Measurements from ENCODE around the gene GRK2.

The GRK2 gene

GRCh38 chr11:67267188-67268080 lies 1.2 kb downstream of the GRK2 start:
- no peak for DNase-seq (ENCODE audit: extremely low spot score)
- ChIA-PET POLR2A (interaction anchor here (0.6 to 1.3 kb wide), 8 partner anchors 13 to 184 kb away, joined by 3 to 9 read pairs (median 3); partner anchors contain the start of gene ANKRD13D), CTCF (interaction anchor here (0.7 to 0.9 kb wide), 3 partner anchors 35 to 86 kb away, joined by 3 read pairs; partner anchors contain the start of gene POLD4)
- TF ChIP-seq FOXA1 (IDR thresholded peaks at IDR 0.05): no peak
- no peak for TF ChIP-seq TARDBP (IDR thresholded peaks at IDR 0.05)
- TF ChIP-seq L3MBTL2 (conservative IDR thresholded peaks at IDR 0.05): no peak
- no peak for TF ChIP-seq CTBP1 (IDR thresholded peaks at IDR 0.05; ENCODE audit: borderline replicate concordance)

- DNase-seq (ENCODE audit: extremely low spot score): no peak
- POLR2A ChIA-PET: no interaction called here
These were observed 2.0 kb downstream of the GRK2 start for GRCh38 chr11:67268081-67268961.

GRCh38 chr11:67268962-67269268 lies 2.6 kb downstream of the GRK2 start:
- POLR2A ChIA-PET: interaction anchor here (0.8 kb wide), 1 partner anchor 14 kb away, joined by 5 read pairs; no protein-coding TSS in a partner anchor
- CTCF ChIA-PET: no interaction called here
- TF ChIP-seq TARDBP (IDR thresholded peaks at IDR 0.05) (no peak), BHLHE40 (IDR thresholded peaks at IDR 0.05; ENCODE audit: borderline replicate concordance) (no peak), HDGF (IDR thresholded peaks at IDR 0.05; ENCODE audit: borderline replicate concordance) (no peak), SUZ12 (IDR thresholded peaks at IDR 0.05) (no peak), FOXK2 (IDR thresholded peaks at IDR 0.05) (no peak), FOXM1 (IDR thresholded peaks at IDR 0.05; ENCODE audit: borderline replicate concordance) (no peak), LEF1 (IDR thresholded peaks at IDR 0.05; ENCODE audit: borderline replicate concordance) (no peak), ARNT (IDR thresholded peaks at IDR 0.05) (no peak), NFRKB (IDR thresholded peaks at IDR 0.05) (no peak), FOXA1 (IDR thresholded peaks at IDR 0.05) (no peak)
- DNase-seq (ENCODE audit: extremely low spot score): no peak

More at GRCh38 chr11:67268081-67268961, 2.0 kb downstream of the GRK2 start:
- CTCF ChIA-PET: no interaction called here
- TF ChIP-seq L3MBTL2 (conservative IDR thresholded peaks at IDR 0.05) (no peak), SUZ12 (IDR thresholded peaks at IDR 0.05) (no peak), CTBP1 (IDR thresholded peaks at IDR 0.05; ENCODE audit: borderline replicate concordance) (no peak), TARDBP (IDR thresholded peaks at IDR 0.05) (no peak), LEF1 (IDR thresholded peaks at IDR 0.05; ENCODE audit: borderline replicate concordance) (no peak), ZNF384 (IDR thresholded peaks at IDR 0.05) (no peak), ELF4 (IDR thresholded peaks at IDR 0.05) (no peak), HDGF (IDR thresholded peaks at IDR 0.05; ENCODE audit: borderline replicate concordance) (no peak), SP1 (IDR thresholded peaks at IDR 0.05) (no peak), FOXA1 (IDR thresholded peaks at IDR 0.05) (no peak), FOXM1 (IDR thresholded peaks at IDR 0.05; ENCODE audit: borderline replicate concordance) (no peak), BHLHE40 (IDR thresholded peaks at IDR 0.05; ENCODE audit: borderline replicate concordance) (no peak), ARNT (IDR thresholded peaks at IDR 0.05) (no peak)
- TF ChIP-seq, protein P1, sequence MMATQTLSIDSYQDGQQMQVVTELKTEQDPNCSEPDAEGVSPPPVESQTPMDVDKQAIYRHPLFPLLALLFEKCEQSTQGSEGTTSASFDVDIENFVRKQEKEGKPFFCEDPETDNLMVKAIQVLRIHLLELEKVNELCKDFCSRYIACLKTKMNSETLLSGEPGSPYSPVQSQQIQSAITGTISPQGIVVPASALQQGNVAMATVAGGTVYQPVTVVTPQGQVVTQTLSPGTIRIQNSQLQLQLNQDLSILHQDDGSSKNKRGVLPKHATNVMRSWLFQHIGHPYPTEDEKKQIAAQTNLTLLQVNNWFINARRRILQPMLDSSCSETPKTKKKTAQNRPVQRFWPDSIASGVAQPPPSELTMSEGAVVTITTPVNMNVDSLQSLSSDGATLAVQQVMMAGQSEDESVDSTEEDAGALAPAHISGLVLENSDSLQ (IDR thresholded peaks at IDR 0.05): no peak

DNA sequence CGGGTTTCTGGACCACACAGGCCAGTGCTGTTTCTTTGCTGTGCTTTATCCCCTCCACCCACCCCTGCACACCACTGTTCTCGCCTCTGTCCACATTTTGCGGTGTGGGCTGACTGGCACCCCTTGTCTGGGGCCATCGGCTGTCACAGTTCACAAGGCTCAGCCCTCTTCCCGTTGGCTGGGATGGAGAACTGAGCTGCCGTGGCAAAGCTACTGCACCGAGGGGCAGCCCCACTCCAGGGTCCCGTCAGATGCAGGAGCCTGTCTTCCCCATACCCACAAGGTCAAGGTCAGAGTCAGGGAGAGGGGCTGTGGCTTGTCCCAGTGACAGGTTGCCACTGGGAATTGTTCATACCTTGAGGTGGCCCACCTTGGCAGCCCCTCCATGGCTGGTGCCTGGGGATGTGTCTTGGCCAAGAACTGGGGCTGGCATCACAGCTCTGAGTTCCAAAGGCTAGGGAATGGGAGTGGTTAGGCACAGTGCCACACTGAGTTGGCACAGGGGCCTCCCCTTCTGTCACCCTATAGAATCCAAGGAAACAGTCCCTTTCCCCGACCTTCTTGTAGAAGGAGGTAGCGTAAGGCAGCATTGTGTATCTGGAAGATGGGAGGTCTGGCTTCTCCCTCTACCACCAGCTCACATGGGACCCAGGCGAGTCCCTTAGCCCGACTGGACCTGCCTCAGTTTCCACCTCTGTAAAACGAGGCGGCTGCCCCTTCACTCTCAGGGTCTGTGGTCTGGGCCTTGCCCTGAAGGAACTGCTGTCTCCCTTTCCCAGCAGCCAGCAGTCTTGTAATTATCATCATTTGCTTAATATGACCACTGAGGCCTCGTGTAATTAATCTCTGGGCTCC lies 3.4 kb downstream of the GRK2 start:
- CTCF ChIA-PET: no interaction called here
- DNase-seq (ENCODE audit: extremely low spot score): no peak
- POLR2A ChIA-PET: interaction anchor here (0.8 to 1.5 kb wide), 2 partner anchors 13 to 19 kb away, joined by 4 to 5 read pairs; partner anchors contain the start of gene ANKRD13D
- no peak for TF ChIP-seq NFRKB (IDR thresholded peaks at IDR 0.05)
- TF ChIP-seq FOXM1 (IDR thresholded peaks at IDR 0.05; ENCODE audit: borderline replicate concordance): no peak
- TF ChIP-seq L3MBTL2 (conservative IDR thresholded peaks at IDR 0.05): no peak
- TF ChIP-seq ARNT (IDR thresholded peaks at IDR 0.05): no peak
- TF ChIP-seq, protein P1 (IDR thresholded peaks at IDR 0.05): no peak
- no peak for TF ChIP-seq ELF4 (IDR thresholded peaks at IDR 0.05)
- TF ChIP-seq FOXK2 (IDR thresholded peaks at IDR 0.05): no peak
- no peak for TF ChIP-seq ZNF384 (IDR thresholded peaks at IDR 0.05)

DNA sequence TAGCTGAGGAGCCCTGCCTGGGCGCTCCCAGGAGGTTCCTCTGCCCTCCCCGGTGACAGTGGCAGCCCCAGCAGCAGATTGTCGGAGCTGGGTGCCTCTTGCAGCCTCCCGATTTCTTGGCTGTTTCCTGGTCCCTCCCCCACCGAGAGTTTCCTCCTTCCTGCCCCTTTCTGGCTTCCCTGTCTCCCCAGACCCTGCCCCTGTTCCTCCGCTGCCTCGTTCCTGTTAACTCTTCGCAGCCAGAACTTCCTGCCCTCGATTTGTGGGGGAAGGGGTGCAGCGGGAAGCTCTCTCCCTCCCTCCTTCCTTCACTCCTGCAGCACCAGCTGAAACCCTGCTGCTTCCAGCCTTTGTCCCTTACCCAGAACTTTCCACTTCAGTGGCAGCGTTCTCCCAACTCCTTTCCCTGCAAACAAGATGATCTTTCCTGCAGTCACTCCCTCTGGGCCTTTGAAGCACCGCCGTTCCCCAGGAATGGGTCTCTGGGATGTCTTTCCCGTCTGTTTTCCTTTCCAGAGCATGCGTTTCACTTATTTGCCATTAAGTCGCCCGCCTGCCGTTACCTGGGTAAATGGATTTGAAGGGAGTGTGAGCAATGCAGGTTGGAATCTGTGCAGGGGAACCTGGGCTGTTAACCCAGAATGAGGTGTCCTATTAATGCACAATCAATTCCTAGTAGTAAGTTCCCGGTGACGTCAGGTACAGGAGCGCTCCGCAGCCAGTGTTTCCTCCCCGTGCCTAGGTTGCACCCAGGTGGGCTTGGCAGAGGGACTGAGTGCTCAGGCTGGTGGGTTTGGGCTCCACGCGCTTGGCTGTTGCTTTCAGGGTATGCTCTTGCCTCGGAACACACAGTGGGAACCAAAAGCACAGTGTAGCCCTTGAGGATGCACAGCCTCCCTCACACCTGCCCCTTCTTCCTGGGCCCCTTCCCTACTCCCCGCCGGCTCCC lies 4.3 kb downstream of the GRK2 start:
- no peak for DNase-seq (ENCODE audit: extremely low spot score)
- CTCF ChIA-PET: no interaction called here
- TF ChIP-seq TARDBP (IDR thresholded peaks at IDR 0.05): no peak
- TF ChIP-seq BHLHE40 (IDR thresholded peaks at IDR 0.05; ENCODE audit: borderline replicate concordance): no peak
- no peak for TF ChIP-seq NFRKB (IDR thresholded peaks at IDR 0.05)
- TF ChIP-seq FOXM1 (IDR thresholded peaks at IDR 0.05; ENCODE audit: borderline replicate concordance): no peak
- TF ChIP-seq ZNF384 (IDR thresholded peaks at IDR 0.05): no peak
- TF ChIP-seq ELF4 (IDR thresholded peaks at IDR 0.05): no peak
- TF ChIP-seq FOXK2 (IDR thresholded peaks at IDR 0.05): no peak
- no peak for TF ChIP-seq CTBP1 (IDR thresholded peaks at IDR 0.05; ENCODE audit: borderline replicate concordance)
- no peak for TF ChIP-seq HDGF (IDR thresholded peaks at IDR 0.05; ENCODE audit: borderline replicate concordance)
- no peak for TF ChIP-seq L3MBTL2 (conservative IDR thresholded peaks at IDR 0.05)
- TF ChIP-seq SUZ12 (IDR thresholded peaks at IDR 0.05): no peak
- TF ChIP-seq SP1 (IDR thresholded peaks at IDR 0.05): no peak
- TF ChIP-seq, protein P1 (IDR thresholded peaks at IDR 0.05): no peak
- no peak for TF ChIP-seq FOXA1 (IDR thresholded peaks at IDR 0.05)
- TF ChIP-seq ARNT (IDR thresholded peaks at IDR 0.05): no peak
- TF ChIP-seq LEF1 (IDR thresholded peaks at IDR 0.05; ENCODE audit: borderline replicate concordance): no peak
- POLR2A ChIA-PET: interaction anchor here (0.7 to 1.5 kb wide), 2 partner anchors 18 to 47 kb away, joined by 3 to 4 read pairs; partner anchors contain the start of gene ANKRD13D

All from HEK293T (cell line).